ENCODE data around the gene PPM1H.
"Not testable (repeated sequence)": the region's sequence is repeated elsewhere in the genome, so short reads cannot be mapped to it uniquely, and the experiment has no call there.

GRCh38 chr12:62965242-62965641 is 30.3 kb upstream of the PPM1H start:
- TF ChIP-seq, protein P1, sequence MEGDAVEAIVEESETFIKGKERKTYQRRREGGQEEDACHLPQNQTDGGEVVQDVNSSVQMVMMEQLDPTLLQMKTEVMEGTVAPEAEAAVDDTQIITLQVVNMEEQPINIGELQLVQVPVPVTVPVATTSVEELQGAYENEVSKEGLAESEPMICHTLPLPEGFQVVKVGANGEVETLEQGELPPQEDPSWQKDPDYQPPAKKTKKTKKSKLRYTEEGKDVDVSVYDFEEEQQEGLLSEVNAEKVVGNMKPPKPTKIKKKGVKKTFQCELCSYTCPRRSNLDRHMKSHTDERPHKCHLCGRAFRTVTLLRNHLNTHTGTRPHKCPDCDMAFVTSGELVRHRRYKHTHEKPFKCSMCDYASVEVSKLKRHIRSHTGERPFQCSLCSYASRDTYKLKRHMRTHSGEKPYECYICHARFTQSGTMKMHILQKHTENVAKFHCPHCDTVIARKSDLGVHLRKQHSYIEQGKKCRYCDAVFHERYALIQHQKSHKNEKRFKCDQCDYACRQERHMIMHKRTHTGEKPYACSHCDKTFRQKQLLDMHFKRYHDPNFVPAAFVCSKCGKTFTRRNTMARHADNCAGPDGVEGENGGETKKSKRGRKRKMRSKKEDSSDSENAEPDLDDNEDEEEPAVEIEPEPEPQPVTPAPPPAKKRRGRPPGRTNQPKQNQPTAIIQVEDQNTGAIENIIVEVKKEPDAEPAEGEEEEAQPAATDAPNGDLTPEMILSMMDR (conservative IDR thresholded peaks at IDR 0.05): not testable (repeated sequence)
- TF ChIP-seq ZFX (IDR thresholded peaks at IDR 0.05): not testable (repeated sequence)

Measured in C4-2B (cell line).